Measurements from ENCODE around the gene PTGR2.

The PTGR2 gene

DNA sequence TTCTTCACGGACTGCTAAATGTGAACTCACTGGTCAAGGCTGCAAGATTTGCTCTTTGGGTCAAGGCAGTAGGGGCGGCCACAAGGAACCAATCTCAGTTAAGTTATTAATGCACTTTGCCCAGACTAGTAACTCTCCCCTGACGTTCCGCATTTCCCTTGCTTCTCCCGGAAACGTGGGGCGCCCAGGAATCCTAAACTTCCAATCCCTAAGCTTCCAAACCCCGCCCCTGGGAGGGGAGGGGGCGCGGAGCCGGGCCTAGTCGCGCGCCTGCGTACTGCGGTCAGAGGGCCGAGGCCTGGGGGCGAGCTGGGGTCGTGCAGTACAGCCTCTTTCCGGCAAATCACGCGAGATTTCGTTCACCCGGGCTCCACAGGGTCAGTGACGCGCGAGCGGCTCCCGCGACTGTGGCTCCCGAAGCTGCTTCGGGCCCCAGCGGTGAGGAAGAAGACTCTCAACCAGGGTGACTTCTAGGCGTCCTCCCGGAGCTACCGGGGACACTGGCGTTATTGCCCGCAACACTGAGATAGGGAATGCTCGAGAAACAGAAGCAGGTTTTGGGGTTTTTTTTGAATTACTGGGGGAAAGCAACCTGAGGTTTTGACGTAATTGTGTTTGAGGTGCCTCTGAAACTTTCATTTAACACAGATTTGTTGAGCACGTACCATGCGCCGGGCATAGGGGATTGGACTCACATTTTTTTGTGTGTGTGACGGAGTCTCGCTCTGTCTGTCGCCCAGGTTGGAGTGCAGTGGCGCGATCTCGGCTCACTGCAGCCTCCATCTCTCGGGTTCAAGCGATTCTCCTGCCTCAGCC lies at the start of gene PTGR2:
Gene PTGR2, plus strand, starts transcription at position 265 of the 816 bp plus-strand sequence. CDS start 7,032 bp downstream, outside the sequence.
- no peak for TF ChIP-seq ZFX (IDR thresholded peaks at IDR 0.05; ENCODE audit: borderline replicate concordance)
- TF ChIP-seq, protein P1, sequence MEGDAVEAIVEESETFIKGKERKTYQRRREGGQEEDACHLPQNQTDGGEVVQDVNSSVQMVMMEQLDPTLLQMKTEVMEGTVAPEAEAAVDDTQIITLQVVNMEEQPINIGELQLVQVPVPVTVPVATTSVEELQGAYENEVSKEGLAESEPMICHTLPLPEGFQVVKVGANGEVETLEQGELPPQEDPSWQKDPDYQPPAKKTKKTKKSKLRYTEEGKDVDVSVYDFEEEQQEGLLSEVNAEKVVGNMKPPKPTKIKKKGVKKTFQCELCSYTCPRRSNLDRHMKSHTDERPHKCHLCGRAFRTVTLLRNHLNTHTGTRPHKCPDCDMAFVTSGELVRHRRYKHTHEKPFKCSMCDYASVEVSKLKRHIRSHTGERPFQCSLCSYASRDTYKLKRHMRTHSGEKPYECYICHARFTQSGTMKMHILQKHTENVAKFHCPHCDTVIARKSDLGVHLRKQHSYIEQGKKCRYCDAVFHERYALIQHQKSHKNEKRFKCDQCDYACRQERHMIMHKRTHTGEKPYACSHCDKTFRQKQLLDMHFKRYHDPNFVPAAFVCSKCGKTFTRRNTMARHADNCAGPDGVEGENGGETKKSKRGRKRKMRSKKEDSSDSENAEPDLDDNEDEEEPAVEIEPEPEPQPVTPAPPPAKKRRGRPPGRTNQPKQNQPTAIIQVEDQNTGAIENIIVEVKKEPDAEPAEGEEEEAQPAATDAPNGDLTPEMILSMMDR (IDR thresholded peaks at IDR 0.05) = no peak
- H3K27ac ChIP-seq = peak within 1 kb of the TSS; percentile 90

DNA sequence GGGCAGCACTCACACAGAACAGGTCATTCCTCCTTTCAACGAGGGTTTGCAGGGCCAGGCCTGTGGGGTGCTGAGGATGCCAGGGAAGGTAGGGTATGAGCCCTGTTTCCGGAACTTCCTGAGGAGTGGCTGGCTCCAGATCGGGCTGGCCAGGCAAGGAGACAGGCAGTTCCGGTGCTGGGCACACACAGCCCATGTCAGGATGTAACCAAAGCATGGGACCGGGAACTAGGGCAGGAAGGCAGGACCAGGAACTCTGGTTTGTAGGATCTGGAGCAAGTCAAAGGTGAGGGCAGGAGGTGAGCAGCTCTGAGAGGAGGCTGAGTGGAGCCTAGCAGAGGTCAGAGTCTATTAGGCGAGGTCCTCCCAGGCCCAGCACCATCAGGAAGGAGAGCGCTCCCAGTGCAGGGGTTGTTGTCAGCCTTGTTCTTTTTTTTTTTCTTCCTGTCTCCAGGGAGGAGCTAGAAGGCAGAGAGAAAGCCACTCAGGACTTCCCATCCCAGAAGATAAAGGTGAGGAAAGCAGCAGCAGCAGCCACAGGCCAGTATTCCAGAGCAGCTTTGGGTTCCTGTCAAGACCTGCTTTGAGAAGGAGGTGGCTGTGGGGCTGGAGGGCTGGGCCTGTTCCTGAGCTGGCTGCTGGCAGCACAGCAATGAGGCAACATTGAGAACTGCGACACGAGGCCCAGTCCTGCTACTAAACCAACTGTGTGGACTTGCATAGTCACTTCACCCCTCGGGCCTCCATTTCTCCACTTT lies 49.0 kb upstream of the PTGR2 start:
- no peak overlapping the region for H3K27ac ChIP-seq

DNA sequence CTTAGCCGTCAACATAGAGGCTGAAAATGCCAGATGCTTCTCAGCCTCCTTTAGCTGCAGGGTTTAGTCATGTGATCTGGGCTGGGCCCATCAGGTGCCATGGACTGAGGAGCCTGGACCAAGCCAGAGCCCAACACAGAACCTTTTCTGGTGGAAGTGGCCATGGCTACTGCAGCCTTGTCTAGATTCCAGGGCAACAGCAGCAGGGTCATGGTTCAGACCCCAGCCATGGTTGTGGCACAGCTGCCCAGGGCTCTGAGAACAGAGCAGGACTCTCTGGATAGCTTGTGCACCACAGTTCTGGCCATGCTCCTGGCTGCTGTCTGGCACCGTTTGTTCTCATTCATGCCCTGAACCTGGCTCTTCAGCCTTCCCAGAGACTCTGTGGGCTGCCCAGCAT lies 47.0 kb upstream of the PTGR2 start:
- H3K27ac ChIP-seq = no peak overlapping the region
- no peak for TF ChIP-seq ZFX (IDR thresholded peaks at IDR 0.05; ENCODE audit: borderline replicate concordance)
- TF ChIP-seq, protein P1 (IDR thresholded peaks at IDR 0.05) = no peak

More for the DNA sequence above, 49.0 kb upstream of the PTGR2 start:
- TF ChIP-seq, protein P1 (IDR thresholded peaks at IDR 0.05) = no peak

DNA sequence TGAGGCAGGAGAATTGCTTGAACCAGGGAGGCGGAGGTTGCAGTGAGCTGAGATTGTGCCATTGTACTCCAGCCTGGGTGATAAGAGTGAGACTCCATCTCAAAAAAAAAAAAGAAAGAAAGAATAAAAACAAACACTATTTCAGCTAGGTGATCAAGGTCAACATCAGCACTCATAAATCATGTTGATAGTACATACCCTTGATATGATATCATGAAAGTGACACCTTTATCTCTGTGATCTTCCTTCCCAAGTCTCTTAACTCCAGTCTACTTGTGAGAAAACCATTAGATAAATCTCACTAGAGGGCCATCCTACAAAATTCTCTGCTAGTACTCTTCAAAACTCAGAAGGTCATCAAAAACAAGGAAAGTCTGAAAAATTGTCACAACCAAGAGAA lies 44.2 kb upstream of the PTGR2 start:
- H3K27ac ChIP-seq = no peak overlapping the region
- TF ChIP-seq ZFX (IDR thresholded peaks at IDR 0.05; ENCODE audit: borderline replicate concordance) = no peak
- TF ChIP-seq, protein P1 (IDR thresholded peaks at IDR 0.05) = no peak

DNA sequence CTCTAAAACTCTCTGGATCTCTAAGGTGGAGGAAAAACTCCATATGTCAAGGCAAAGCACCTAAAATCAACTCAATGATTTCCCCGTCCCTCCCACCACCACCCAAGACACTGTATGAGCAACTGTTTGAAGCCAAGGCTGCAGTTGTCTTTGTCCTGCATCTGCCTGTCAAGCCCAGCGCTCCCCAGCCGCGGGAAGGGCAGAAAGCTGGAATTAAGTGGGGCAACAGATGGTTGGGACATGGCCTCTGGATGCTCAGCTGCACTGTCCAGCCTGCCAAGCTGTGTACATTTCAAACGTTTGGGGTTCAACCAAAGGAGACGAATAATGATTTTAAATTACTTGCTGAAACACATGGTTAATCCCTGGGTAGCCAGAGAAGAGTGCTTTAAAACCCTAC lies 42.2 kb upstream of the PTGR2 start:
- TF ChIP-seq, protein P1 (IDR thresholded peaks at IDR 0.05) = no peak
- no peak for TF ChIP-seq ZFX (IDR thresholded peaks at IDR 0.05; ENCODE audit: borderline replicate concordance)
- no peak overlapping the region for H3K27ac ChIP-seq

DNA sequence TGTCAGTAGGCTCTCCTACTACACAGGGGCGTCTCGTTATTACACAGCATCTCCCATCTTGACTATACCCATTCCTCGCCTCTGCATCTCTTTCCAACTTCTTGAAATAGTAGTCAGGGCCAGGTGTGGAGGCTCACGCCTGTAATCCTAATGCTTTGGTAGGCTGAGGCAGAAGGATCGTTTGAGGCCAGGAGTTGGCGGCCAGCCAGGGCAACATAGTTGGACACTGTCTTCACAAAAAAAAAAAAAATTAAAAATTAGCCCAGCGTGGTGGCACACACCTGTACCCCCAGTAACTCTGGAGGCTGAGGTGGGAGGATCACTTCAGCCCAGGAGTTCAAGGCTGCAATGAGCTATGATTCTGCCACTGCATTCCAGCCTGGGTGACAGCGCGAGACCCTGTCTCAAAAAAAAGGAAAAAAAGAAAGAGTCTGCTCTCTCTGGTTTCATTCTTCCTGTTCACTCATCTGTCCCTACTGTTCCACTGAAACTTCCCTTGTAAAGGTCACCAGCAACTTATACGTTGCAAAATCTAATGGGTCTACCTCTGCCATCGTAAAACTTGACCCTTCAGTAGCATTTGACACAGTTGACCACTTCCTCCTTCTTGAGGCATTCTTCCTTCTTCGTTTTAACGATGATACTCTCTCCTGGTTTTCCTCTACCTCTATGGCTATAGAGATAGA lies 41.0 kb upstream of the PTGR2 start:
- no peak overlapping the region for H3K27ac ChIP-seq
- no peak for TF ChIP-seq ZFX (IDR thresholded peaks at IDR 0.05; ENCODE audit: borderline replicate concordance)
- TF ChIP-seq, protein P1 (IDR thresholded peaks at IDR 0.05) = no peak
